SKM-1 treated with dmso at 0.1 percent for 144 hours (cell line): Measurements from ENCODE around the gene LRP10.

Experiments used
- DNase-seq: peaks from one replicate; lab custom pipeline; 2025; ENCODE audit not compliant: unreplicated experiment; lab: John Stamatoyannopoulos, UW

LRP10 gene

GRCh38 chr14:22915886-22916521, 44.5 kb downstream of the LRP10 start:
- peak; percentile 68 for DNase-seq

GRCh38 chr14:22918804-22919600, 47.5 kb downstream of the LRP10 start, which contains the start of gene RBM23:
Gene RBM23 (minus strand): TSS chr14:22919149.
- DNase-seq, result peak; percentile 91

GRCh38 chr14:22919601-22919921, 48.0 kb downstream of the LRP10 start:
- DNase-seq, result no peak

GRCh38 chr14:22920697-22921096, 49.2 kb downstream of the LRP10 start:
- no peak for DNase-seq

- no peak for DNase-seq
Observed at GRCh38 chr14:22922294-22922693, 50.8 kb downstream of the LRP10 start.

GRCh38 chr14:22923746-22924145, 52.2 kb downstream of the LRP10 start:
- DNase-seq, result no peak

GRCh38 chr14:22925513-22925912, 54.0 kb downstream of the LRP10 start:
- no peak for DNase-seq

- DNase-seq, result no peak
Observed at GRCh38 chr14:22926316-22926715, 54.8 kb downstream of the LRP10 start.

GRCh38 chr14:22928237-22929103, 56.9 kb downstream of the LRP10 start:
- DNase-seq, result no peak

- peak; percentile 92 for DNase-seq
Observed at GRCh38 chr14:22929104-22929960, 57.8 kb downstream of the LRP10 start, which contains the start of gene PRMT5. Gene PRMT5 (minus strand): TSS chr14:22929376. CDS start chr14:22929361, 15 bp downstream.

GRCh38 chr14:22929961-22930364, 58.4 kb downstream of the LRP10 start:
- no peak for DNase-seq
